ENCODE data around the gene ZNF800. TPM values are rescaled to one million over a fixed set of nuclear protein-coding genes. Genes with fewer than 3 reads are reported as not detected.

ZNF800 gene
- total RNA-seq, 1 experiment from 2014 or later = 32.4 TPM

DNA sequence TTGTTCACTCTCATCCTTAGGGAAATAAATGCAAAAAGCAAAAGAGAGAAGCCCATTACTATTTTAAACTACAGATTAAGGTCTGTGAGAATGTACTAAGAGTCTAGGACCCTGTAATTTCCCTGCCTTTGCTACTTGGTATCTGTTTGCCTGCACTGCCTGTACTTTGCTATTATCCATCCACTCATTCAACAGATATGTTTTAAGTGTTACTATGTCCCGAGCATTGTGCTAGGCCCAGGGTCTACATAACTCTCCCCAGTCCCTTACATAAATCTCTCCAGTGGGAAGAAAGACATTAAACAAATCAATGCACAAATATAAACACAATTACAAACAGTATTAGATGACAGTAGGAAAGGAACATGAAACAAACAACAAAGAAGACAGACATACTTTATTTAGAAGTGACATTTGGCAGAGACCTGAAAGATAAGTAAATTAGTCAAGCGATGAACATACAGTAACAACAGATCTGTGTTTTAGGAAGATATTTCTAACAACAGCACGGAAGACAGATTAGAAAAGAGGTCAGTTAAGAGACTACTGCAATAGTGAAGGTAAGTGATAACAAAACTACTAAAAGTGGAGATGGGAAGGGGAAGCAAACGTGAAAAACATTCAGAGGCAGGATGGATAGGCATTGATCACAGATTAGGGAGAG is 30.0 kb downstream of the ZNF800 start:
- Histone ChIP-seq H3K79me2 (ENCODE audit: low read depth) (no peaks in the 10 kb centered on the region), H3K4me3 (no peak overlapping the region), H3K9me2 (ENCODE audit: insufficient read depth) (no peaks in the 10 kb centered on the region), H3F3A (ENCODE audit: insufficient read depth, low read depth) (peaks cover 4% of the 10 kb centered on the region; the same call in 1 of the 2 replicates), H2AFZ (no peak overlapping the region), H3K9me3 (ENCODE audit: insufficient read depth, low read depth) (no peaks in the 10 kb centered on the region; the same call in 1 of the 2 replicates), H3K36me3 (ENCODE audit: low read depth) (no peaks in the 10 kb centered on the region; the same call in 1 of the 2 replicates), H3K4me2 (no peak overlapping the region), H3K27ac (no peak overlapping the region), H4K20me1 (ENCODE audit: insufficient read depth) (peaks cover 12% of the 10 kb centered on the region), H3K27me3 (ENCODE audit: insufficient read depth, low read depth) (no peaks in the 10 kb centered on the region), H3K4me1 (replicated peaks; ENCODE audit: insufficient read depth) (no peaks in the 10 kb centered on the region)
- BruUV-seq (replicated peaks) = no TSS peak
- ChIA-PET POLR2A (ENCODE audit: unreplicated experiment) (no interaction called here), CTCF (no interaction called here)
- TF ChIP-seq EZH2 (IDR thresholded peaks at IDR 0.05; ENCODE audit: low read depth) = no peak
- TF ChIP-seq, protein P1, sequence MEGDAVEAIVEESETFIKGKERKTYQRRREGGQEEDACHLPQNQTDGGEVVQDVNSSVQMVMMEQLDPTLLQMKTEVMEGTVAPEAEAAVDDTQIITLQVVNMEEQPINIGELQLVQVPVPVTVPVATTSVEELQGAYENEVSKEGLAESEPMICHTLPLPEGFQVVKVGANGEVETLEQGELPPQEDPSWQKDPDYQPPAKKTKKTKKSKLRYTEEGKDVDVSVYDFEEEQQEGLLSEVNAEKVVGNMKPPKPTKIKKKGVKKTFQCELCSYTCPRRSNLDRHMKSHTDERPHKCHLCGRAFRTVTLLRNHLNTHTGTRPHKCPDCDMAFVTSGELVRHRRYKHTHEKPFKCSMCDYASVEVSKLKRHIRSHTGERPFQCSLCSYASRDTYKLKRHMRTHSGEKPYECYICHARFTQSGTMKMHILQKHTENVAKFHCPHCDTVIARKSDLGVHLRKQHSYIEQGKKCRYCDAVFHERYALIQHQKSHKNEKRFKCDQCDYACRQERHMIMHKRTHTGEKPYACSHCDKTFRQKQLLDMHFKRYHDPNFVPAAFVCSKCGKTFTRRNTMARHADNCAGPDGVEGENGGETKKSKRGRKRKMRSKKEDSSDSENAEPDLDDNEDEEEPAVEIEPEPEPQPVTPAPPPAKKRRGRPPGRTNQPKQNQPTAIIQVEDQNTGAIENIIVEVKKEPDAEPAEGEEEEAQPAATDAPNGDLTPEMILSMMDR (conservative IDR thresholded peaks at IDR 0.05) = no peak
- DNase-seq = no peak
- intact Hi-C loops (cut with micrococcal nuclease; ENCODE audit: unreplicated experiment) = no loop called here

GRCh38 chr7:127361736-127362135 is 30.8 kb downstream of the ZNF800 start:
- CTCF ChIA-PET = no interaction called here
- no peak overlapping the region for H3K4me3 ChIP-seq

DNA sequence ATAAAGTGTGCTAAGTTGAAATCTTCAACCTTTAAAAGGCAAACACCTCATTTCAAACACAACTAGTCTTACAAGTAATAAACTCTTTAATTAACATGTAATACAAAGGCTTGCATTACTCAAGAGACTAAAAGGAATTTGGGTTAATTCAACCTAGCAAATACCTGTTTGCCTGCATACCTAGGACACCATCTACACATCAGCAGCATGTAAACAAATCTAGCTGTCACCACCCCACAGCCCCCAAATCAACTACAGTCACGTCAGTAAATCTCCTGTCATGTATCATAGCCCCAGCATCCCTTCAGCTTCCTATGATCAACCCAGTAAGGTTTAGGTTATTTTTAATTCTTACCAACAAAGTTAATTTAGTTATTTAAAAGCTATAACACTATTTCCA is 33.5 kb downstream of the ZNF800 start:
- peaks cover 6% of the 10 kb centered on the region for H4K20me1 ChIP-seq (ENCODE audit: insufficient read depth)
- no peak overlapping the region for H3K4me2 ChIP-seq
- no peak overlapping the region for H3K27ac ChIP-seq
- no peaks in the 10 kb centered on the region for H3K27me3 ChIP-seq (ENCODE audit: insufficient read depth, low read depth)
- ChIA-PET CTCF (no interaction called here), POLR2A (ENCODE audit: unreplicated experiment) (no interaction called here)
- DNase-seq = no peak
- H3F3A ChIP-seq (ENCODE audit: insufficient read depth, low read depth) = no peaks in the 10 kb centered on the region
- 0 out of 2 replicates have a peak, but pooled peaks cover 4% of the 10 kb centered on the region for H3K36me3 ChIP-seq (ENCODE audit: low read depth)
- no TSS peak for BruUV-seq (replicated peaks)
- no peaks in the 10 kb centered on the region for H3K4me1 ChIP-seq (replicated peaks; ENCODE audit: insufficient read depth)
- no peak overlapping the region for H3K4me3 ChIP-seq
- H2AFZ ChIP-seq = no peak overlapping the region
- no peaks in the 10 kb centered on the region for H3K79me2 ChIP-seq (ENCODE audit: low read depth)
- intact Hi-C loops (cut with micrococcal nuclease; ENCODE audit: unreplicated experiment) = no loop called here
- H3K9me3 ChIP-seq (ENCODE audit: insufficient read depth, low read depth) = no peaks in the 10 kb centered on the region; the same call in 1 of the 2 replicates
- H3K9me2 ChIP-seq (ENCODE audit: insufficient read depth) = no peaks in the 10 kb centered on the region
- no peak for TF ChIP-seq EZH2 (IDR thresholded peaks at IDR 0.05; ENCODE audit: low read depth)
- TF ChIP-seq, protein P1 (conservative IDR thresholded peaks at IDR 0.05) = no peak

More at GRCh38 chr7:127361736-127362135, 30.8 kb downstream of the ZNF800 start:
- no TSS peak for BruUV-seq (replicated peaks)
- H3F3A ChIP-seq (ENCODE audit: insufficient read depth, low read depth) = peaks cover 4% of the 10 kb centered on the region; the same call in 1 of the 2 replicates
- H3K9me2 ChIP-seq (ENCODE audit: insufficient read depth) = no peaks in the 10 kb centered on the region
- no peaks in the 10 kb centered on the region; the same call in 1 of the 2 replicates for H3K9me3 ChIP-seq (ENCODE audit: insufficient read depth, low read depth)
- H3K27me3 ChIP-seq (ENCODE audit: insufficient read depth, low read depth) = no peaks in the 10 kb centered on the region
- H4K20me1 ChIP-seq (ENCODE audit: insufficient read depth) = peaks cover 11% of the 10 kb centered on the region
- no peaks in the 10 kb centered on the region for H3K4me1 ChIP-seq (replicated peaks; ENCODE audit: insufficient read depth)
- H3K79me2 ChIP-seq (ENCODE audit: low read depth) = no peaks in the 10 kb centered on the region
- H3K4me2 ChIP-seq = no peak overlapping the region
- no peak overlapping the region for H3K27ac ChIP-seq
- POLR2A ChIA-PET (ENCODE audit: unreplicated experiment) = no interaction called here
- no peak for TF ChIP-seq EZH2 (IDR thresholded peaks at IDR 0.05; ENCODE audit: low read depth)
- TF ChIP-seq, protein P1 (conservative IDR thresholded peaks at IDR 0.05) = no peak
- H3K36me3 ChIP-seq (ENCODE audit: low read depth) = 0 out of 2 replicates have a peak, but pooled peaks cover 3% of the 10 kb centered on the region
- no peak for DNase-seq
- intact Hi-C loops (cut with micrococcal nuclease; ENCODE audit: unreplicated experiment) = no loop called here
- no peak overlapping the region for H2AFZ ChIP-seq

Data from PC-9 (cell line).